Loucy (cell line): Measurements from ENCODE around the gene TLCD5.
A peak's percentile ranks its signal among the peaks of the same experiment; 100 is the strongest.

Experiments used
- H2AFZ ChIP-seq: fragments of 200-600 bp; sonication (generic); 2 replicates; pipeline ENCODE4 v1.6.0; 2016; ENCODE audit warnings: antibody characterized with exemption, mild to moderate bottlenecking, low read length, moderate library complexity
- H3F3A ChIP-seq: fragments of 200-600 bp; 2 replicates; pipeline ENCODE4 v1.6.0; 2016; ENCODE audit warnings: antibody characterized with exemption, low read depth, mild to moderate bottlenecking
- H3K27me3 ChIP-seq: fragments of 200-600 bp; sonication (generic); 2 replicates; pipeline ENCODE4 v1.6.1; 2014; ENCODE audit warnings: low read length, mild to moderate bottlenecking; ENCODE audit not compliant: insufficient read depth, poor library complexity, severe bottlenecking
- H3K36me3 ChIP-seq: fragments of 200-600 bp; sonication (generic); 2 replicates; pipeline ENCODE4 v1.6.1; 2016; ENCODE audit warnings: low read length; ENCODE audit not compliant: insufficient read depth
- H3K4me1 ChIP-seq: fragments of 200-600 bp; sonication (generic); 2 replicates; pipeline ENCODE4 v1.5.1; 2014; ENCODE audit warnings: low read length, mild to moderate bottlenecking; ENCODE audit not compliant: insufficient read depth, poor library complexity, severe bottlenecking
- H3K4me2 ChIP-seq: fragments of 200-600 bp; sonication (generic); 2 replicates; pipeline ENCODE4 v1.6.0; 2014; ENCODE audit warnings: antibody characterized with exemption, low read length, low read depth, mild to moderate bottlenecking; ENCODE audit not compliant: poor library complexity, severe bottlenecking
- H3K4me3 ChIP-seq: fragments of 200-600 bp; sonication (generic); 2 replicates; pipeline ENCODE4 v1.5.1; 2014; ENCODE audit warnings: low read length, mild to moderate bottlenecking, mixed read lengths; ENCODE audit not compliant: poor library complexity, severe bottlenecking
- H3K79me2 ChIP-seq: fragments of 200-600 bp; sonication (generic); 2 replicates; pipeline ENCODE4 v1.6.1; 2014; ENCODE audit warnings: low read length; ENCODE audit not compliant: insufficient read depth
- H3K9ac ChIP-seq: fragments of 200-600 bp; sonication (generic); 2 replicates; pipeline ENCODE4 v1.6.0; 2014; ENCODE audit warnings: mild to moderate bottlenecking, low read depth, low read length, moderate library complexity; ENCODE audit not compliant: poor library complexity, severe bottlenecking
- H3K9me2 ChIP-seq: fragments of 200-600 bp; sonication (generic); replicated peaks from 2 replicates; pipeline ENCODE4 v1.6.1; 2016; ENCODE audit warnings: low read depth, low read length, mixed read lengths
- H3K9me3 ChIP-seq: fragments of 200-600 bp; sonication (generic); 2 replicates; pipeline ENCODE4 v1.6.1; 2014; ENCODE audit warnings: mild to moderate bottlenecking, antibody characterized with exemption, low read length, low read depth; ENCODE audit not compliant: insufficient read depth
- H4K20me1 ChIP-seq: fragments of 200-600 bp; sonication (generic); 2 replicates; pipeline ENCODE4 v1.6.0; 2014; ENCODE audit warnings: antibody characterized with exemption, low read length, mild to moderate bottlenecking; ENCODE audit not compliant: insufficient read depth, poor library complexity, severe bottlenecking
- EZH2phosphoT487 ChIP-seq: fragments of 200-600 bp; IDR thresholded peaks from 2 replicates; pipeline ENCODE4 v1.6.1; 2018; ENCODE audit warnings: antibody characterized with exemption, mild to moderate bottlenecking, moderate library complexity, borderline replicate concordance
- TF ChIP-seq, protein P1 (sequence below): fragments of 200-600 bp; sonication (generic); conservative IDR thresholded peaks from 2 replicates; pipeline ENCODE4 v1.5.1; 2014; ENCODE audit warnings: mild to moderate bottlenecking, antibody characterized with exemption, low read length

TLCD5 gene

DNA sequence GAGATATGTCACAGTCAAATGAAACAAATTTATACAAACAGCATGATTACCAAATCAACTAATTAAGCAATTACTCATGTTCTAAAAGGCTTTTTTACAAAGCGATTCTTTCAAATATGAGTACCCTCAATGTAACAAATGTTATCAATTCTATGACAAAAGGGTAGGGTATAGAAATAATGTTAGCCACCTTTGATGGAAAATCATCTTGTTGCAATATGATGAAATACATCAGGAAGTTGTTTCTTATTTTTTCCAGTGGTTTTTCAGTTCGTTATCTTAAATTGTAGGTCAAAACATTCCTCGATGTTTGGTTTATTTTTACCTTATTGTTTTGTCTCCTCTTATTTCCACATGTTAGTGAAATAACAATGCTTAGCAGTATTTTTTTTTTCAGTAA, 17.6 kb downstream of the TLCD5 start:
- H4K20me1 ChIP-seq = peaks cover 2% of the 10 kb centered on the region
- H3K27me3 ChIP-seq = peaks cover 90% of the 10 kb centered on the region
- H3F3A ChIP-seq = no peaks in the 10 kb centered on the region
- H3K4me1 ChIP-seq = peaks cover 8% of the 10 kb centered on the region
- H3K9me3 ChIP-seq = no peaks in the 10 kb centered on the region
- TF ChIP-seq, protein P1, sequence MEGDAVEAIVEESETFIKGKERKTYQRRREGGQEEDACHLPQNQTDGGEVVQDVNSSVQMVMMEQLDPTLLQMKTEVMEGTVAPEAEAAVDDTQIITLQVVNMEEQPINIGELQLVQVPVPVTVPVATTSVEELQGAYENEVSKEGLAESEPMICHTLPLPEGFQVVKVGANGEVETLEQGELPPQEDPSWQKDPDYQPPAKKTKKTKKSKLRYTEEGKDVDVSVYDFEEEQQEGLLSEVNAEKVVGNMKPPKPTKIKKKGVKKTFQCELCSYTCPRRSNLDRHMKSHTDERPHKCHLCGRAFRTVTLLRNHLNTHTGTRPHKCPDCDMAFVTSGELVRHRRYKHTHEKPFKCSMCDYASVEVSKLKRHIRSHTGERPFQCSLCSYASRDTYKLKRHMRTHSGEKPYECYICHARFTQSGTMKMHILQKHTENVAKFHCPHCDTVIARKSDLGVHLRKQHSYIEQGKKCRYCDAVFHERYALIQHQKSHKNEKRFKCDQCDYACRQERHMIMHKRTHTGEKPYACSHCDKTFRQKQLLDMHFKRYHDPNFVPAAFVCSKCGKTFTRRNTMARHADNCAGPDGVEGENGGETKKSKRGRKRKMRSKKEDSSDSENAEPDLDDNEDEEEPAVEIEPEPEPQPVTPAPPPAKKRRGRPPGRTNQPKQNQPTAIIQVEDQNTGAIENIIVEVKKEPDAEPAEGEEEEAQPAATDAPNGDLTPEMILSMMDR = no peak
- TF ChIP-seq EZH2phosphoT487 = no peak
- H3K9me2 ChIP-seq = no peaks in the 10 kb centered on the region
- no peak overlapping the region for H3K4me3 ChIP-seq
- no peaks in the 10 kb centered on the region for H3K36me3 ChIP-seq
- H3K4me2 ChIP-seq = no peak overlapping the region
- no peak overlapping the region for H2AFZ ChIP-seq
- no peaks in the 10 kb centered on the region for H3K79me2 ChIP-seq
- H3K9ac ChIP-seq = no peak overlapping the region

DNA sequence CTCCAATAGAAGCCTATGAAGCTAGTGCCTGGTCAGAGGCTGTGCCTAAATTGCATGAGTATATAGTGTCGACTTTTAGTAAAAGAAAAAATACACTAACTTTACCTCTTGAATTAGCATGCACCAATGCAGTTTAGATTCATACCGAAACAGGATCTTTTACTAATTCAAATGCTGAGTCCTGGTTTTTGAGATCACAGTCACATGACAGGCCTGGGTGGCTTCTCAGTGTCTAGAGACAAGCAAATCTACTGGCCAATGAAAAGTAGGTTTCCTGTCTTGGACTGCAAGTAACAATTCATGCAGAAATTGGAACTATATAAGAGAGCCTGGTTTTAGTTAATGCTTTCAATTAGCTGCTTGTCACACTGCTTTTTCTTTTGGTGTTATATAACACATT, 18.3 kb downstream of the TLCD5 start:
- no peak overlapping the region for H3K9ac ChIP-seq
- H3K36me3 ChIP-seq = no peaks in the 10 kb centered on the region
- peaks cover 2% of the 10 kb centered on the region for H4K20me1 ChIP-seq
- H3K27me3 ChIP-seq = peaks cover 90% of the 10 kb centered on the region
- H3K79me2 ChIP-seq = no peaks in the 10 kb centered on the region
- TF ChIP-seq, protein P1 = no peak
- no peaks in the 10 kb centered on the region for H3K9me2 ChIP-seq
- H3F3A ChIP-seq = 0 out of 2 replicates have a peak, but pooled peaks cover 2% of the 10 kb centered on the region
- no peak overlapping the region for H3K4me3 ChIP-seq
- peaks cover 8% of the 10 kb centered on the region for H3K4me1 ChIP-seq
- H2AFZ ChIP-seq = no peak overlapping the region
- no peak overlapping the region for H3K4me2 ChIP-seq
- no peaks in the 10 kb centered on the region for H3K9me3 ChIP-seq

DNA sequence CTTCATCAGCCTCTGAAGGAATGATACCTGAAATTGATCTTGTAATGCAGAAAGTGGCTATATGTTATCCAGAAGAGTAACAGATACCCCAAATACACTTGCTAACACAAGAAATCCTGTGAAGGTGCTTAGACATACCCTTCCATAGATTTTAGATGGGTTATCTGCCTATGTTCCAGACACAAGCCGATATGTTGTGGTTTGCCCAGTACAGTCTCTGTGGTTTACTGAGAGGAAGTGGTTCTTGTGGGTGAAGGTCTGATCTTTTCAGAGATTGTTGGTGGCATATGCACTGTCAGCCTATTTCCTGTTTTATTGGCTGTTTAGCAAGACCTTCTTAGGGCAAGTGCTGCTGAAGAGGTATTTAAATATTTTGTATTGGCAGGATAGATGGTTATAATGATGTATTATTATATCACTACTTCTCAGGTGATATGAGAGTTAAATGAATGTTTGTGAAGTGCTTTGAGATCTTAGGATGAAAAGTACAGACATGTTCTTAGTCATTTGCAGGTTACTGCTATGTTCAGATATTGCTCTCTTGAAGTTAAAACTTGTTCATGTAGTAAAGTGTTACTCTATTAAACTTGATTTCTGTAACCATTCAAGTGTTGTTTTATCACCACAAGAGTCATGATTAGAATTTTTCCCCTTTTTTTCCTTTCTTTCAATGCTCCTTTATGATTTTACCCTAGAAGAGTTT, 19.4 kb downstream of the TLCD5 start:
- no peak overlapping the region for H2AFZ ChIP-seq
- peaks cover 90% of the 10 kb centered on the region for H3K27me3 ChIP-seq
- no peak overlapping the region for H3K9ac ChIP-seq
- H3K4me2 ChIP-seq = no peak overlapping the region
- 0 out of 2 replicates have a peak, but pooled peaks cover 2% of the 10 kb centered on the region for H3F3A ChIP-seq
- no peaks in the 10 kb centered on the region for H3K79me2 ChIP-seq
- TF ChIP-seq EZH2phosphoT487 = peak; percentile 93
- TF ChIP-seq, protein P1 = no peak
- no peak overlapping the region for H3K4me3 ChIP-seq
- peaks cover 8% of the 10 kb centered on the region for H3K4me1 ChIP-seq
- H3K9me2 ChIP-seq = no peaks in the 10 kb centered on the region
- H3K36me3 ChIP-seq = no peaks in the 10 kb centered on the region
- H3K9me3 ChIP-seq = no peaks in the 10 kb centered on the region
- peaks cover 2% of the 10 kb centered on the region for H4K20me1 ChIP-seq
